Activated CD4-positive, CD25-positive, alpha-beta regulatory T cell treated with anti-CD3 and anti-CD28 coated beads, Interleukin-2, amount 50 U/mL, for 72 hours (primary cell): Measurements from ENCODE around the gene P2RX1.

Experiments
- DNase-seq: peaks from one replicate; pipeline ENCODE4 v3.0.0; 2021

The P2RX1 gene

DNA sequence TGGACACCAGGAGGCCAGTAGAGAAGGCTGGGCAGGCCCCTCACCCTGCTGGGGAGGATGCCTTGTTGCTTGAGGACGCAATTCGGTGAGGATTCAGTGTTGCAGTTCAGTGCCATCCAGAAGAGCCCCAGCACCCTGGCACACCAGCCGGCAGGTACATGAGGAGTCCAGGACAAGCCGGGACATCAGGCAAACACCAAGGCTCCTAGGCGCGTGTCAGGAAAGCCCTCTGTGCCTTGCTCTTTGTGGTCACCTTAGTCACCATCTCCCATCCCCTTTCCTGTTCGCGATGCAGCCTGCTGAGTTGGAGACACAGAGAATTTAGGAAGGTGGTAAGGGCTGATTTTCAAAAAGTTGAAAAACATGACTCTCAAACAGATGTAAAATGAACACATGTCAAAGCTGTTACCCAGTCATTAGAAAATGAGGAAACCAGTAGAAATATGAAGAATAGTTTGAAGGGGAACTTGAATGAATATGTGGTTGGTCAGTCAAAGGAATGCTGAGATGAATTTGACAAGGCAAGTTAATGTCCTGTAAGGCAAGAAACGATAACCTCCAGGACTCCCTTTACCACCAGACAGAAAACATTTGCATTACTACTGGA is 67.9 kb downstream of the P2RX1 start:
- peak; percentile 21 for DNase-seq

DNA sequence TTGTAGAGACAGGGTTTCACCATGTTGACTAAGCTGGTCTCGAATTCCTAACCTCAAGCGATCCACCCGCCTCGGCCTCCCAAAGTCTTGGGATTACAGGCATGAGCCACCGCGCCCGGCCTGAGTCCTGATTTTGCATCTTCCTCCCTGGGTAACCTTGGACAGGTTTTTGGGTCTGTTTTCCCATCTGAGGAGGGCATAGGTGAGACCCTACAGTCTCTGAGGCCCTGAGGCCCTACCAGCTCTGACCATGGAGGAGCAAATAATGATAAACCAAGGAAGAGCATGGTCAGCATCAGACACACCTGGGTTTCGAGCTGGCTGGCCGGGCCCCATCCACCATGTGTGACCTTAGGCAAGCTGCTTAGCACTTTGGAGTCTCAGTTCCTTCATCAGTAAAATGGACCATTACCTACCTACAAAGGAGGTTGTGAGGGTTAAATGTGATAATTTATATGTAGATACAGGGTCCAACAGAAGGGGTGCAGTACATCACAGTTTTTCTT is 69.0 kb downstream of the P2RX1 start:
- peak; percentile 22 for DNase-seq
